GM21723 (cell line): ENCODE results near the gene TM4SF18.
A peak's percentile ranks its signal among the peaks of the same experiment; 100 is the strongest.

Experiments
- ATAC-seq: cut with Tn5 transposase; IDR thresholded peaks from one replicate; pipeline ENCODE4 v1.9.1; 2021; ENCODE audit warnings: mild to moderate bottlenecking, moderate library complexity; ENCODE audit not compliant: unreplicated experiment

TM4SF18 gene

DNA sequence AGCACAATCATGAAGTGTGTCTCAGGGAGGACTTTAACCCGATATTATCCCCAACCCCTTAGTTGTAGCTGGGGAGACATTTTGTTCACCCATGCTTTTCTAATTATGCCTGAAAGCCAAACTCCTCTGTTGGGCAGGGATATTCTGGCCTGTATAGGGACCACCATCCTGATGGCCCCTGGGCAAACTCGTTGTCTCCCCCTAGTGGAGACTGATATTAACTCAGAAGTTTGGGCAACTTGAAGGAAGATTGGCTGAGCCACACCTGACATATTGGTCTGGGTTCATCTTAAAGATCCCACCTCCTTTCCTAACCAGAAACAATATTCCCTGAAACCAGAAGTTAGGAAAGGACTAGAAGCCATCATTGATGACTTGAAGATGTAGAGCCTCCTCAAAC, 42.3 kb downstream of the TM4SF18 start:
- ATAC-seq = peak; percentile 69

DNA sequence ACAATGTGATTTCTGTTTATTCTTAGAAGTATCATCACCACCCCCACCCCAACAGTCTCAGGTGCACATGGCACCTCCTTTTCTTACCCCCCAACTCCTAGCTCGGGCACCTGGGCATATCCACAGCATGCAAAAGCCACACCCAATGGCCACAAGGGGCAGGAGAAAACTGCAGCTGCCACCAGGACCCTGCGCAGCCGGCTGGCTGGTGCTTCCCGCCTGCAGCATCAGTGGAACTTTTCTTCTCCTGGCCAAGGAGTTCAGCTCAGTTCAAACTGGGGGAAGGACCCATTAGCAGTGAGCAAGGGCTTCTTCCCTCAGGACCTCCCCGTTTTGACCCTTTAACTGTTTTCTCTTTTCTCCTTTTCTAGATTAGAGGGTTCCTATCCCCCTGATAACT, 44.8 kb downstream of the TM4SF18 start:
- no peak for ATAC-seq

DNA sequence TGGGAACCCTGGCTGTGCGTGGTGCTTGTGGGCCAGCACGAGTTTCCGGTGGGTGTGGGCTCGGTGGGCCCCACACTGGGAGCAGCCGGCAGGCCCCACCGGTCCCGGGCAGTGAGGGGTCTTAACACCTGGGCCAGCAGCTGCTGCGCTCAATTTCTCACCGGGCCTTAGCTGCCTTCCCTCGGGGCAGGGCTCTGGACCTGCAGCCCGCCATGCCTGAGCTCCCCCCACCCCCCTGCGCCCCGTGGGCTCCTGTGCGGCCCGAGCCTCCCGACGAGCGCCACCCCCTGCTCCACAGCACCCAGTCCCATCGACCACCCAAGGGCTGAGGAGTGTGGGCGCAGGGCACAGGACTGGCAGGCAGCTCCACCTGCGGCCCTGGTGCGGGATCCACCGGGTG, 49.4 kb downstream of the TM4SF18 start:
- ATAC-seq = no peak

DNA sequence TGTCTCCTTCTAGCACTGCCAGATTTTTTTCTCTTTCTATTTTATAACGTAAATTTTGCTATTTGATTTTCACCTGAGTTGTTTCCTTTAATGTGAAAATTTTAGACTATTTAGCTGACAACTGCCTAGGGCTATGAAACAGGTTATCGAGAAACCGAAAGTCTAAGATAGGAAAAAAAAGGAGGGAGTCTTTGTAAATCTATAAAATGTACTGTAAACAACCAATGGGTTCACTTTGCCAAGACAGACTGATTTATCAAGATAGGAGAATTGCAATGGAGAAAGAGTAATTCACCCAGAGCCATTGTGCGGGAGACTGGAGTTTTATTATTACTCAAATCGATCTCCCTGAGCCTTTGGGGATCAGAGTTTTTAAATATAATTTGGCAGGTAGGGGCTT, 50.0 kb downstream of the TM4SF18 start:
- no peak for ATAC-seq

DNA sequence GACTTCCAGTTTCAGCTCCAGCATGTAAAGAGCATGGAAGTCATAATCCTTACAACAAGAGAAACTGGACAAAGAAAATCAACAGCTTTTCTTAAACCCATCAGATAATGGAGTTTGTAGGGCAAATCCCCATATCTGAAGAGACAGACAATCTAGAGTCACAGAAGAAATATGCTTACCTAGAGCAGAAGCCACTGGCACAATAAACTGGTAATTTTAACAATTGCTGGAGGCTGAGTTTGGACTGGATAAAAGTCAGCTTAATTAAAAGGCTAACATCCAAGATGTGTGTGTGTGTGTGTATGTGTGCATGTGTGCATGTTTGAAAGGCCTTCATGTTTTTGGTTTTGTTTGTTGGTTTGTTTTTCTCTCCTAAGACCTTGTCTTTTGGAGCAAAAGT, 50.6 kb downstream of the TM4SF18 start:
- no peak for ATAC-seq

DNA sequence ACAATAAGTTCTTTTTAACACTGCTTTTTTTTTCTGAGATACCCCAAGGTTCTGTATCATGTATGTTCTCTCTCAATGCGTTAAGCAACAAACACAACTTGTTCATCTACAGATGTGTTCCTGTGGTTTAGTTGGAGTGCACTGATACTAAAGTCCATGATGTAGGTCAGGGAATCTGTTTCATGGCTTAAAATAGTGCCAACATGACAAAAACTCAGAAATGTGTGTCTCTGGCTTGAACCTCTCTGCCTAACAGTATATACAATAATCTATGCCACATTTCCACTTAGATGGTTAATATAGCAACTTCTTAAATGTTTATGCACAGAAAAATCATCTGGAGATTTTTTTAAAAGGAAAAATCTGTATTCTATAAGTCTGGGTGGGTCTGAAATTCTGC, 51.1 kb downstream of the TM4SF18 start:
- ATAC-seq = no peak

DNA sequence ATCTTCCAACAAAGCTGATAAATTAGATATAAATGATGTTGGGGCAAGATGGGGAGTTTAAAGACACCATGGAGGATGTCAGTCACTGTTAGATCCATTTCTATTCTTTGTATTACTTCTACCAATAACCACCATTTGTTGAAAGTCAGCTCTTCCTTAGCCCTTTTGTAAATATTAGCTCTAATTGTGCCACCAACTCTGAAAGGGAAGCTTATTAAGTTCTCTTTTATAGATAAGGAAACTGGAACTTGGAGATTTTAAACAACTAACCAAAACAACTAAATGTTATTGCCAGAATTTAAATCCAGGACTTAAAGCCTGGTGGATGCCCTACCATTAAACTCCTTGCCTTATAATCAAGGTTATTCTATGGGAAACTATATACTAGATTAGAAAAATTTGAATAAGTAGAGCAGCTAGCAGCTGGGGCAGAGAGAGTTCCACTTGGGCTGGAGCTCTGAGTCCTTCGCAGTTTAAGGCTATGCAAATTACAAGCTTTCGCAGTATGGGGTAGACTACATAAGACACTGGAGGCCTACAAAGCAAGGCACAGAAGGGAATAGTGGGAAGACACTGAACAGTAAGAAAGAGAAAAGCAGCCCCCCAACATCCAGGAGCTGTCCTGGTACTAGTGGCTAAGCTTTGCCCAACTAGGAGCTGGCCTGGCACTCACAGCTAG, 52.6 kb downstream of the TM4SF18 start:
- no peak for ATAC-seq

DNA sequence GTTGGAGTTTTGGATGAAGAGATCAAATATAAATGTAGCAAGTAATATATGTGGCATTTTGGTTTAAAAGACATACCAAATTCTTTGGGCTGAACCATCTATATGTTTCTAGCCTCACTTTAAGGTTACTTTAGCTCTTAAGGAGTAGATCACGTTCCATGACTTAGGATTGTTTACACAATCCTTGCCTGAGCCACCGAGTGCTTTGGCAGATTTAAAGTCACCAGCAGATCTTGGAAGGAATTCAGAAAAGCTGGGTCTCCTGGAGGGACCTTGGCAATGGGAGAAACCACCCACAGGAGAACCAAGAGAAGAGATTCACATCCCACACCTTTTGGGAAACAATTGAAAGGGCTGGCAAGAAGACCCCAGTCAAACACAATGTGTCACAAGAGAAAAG, 54.5 kb downstream of the TM4SF18 start:
- ATAC-seq = no peak

GRCh38 chr3:149277331-149277813, 56.1 kb downstream of the TM4SF18 start:
- ATAC-seq = peak; percentile 73

DNA sequence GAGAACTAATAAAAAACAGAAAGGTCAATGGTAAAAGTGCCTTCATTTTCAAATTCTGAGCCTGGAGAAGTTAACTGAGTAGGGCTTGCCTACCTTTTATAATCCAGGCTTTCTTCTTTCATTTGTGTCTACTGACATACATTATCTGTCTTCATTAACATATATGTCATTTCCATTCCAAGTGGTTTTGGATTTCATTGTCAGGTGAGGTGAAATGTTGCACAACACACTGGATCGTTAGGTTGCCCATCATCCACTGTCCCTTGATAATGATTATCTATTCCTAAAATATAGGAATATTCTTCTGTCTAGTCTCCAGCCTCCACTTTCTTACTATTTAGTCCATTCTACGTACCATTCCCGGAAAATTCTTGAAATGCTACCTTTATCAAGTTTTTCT, 56.8 kb downstream of the TM4SF18 start:
- no peak for ATAC-seq

GRCh38 chr3:149274220-149274619, 59.2 kb downstream of the TM4SF18 start:
- ATAC-seq = no peak

- peak; percentile 85 for ATAC-seq
Observed at GRCh38 chr3:149273096-149273751, 60.2 kb downstream of the TM4SF18 start.

DNA sequence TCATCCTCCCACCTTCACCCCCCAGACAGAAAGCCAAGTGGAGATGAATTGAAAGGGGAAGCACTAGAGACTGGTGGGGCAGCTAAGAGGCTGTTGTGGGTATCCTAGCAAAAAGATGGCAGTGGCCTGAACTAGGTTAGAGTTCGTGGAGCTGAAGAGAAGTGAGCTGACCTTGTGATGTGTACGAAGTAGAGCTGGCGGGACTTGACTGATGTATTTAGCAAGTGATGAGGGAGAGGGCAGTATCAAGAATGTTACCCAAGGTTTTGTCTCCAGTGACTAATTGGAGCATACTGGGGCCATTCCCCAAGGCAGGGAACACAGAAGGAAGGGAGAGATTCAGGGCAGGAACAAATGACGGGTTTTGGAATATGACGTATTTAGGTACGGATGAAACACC, 61.8 kb downstream of the TM4SF18 start:
- ATAC-seq = no peak

- ATAC-seq = no peak
Observed at GRCh38 chr3:149270180-149270579, 63.3 kb downstream of the TM4SF18 start.

- no peak for ATAC-seq
Observed at GRCh38 chr3:149269687-149270086, 63.7 kb downstream of the TM4SF18 start.
